CD4-positive, alpha-beta T cell (primary cell): Measurements from ENCODE around the gene GABPB1. TPM values are rescaled to one million over a fixed set of nuclear protein-coding genes. Genes with fewer than 3 reads are reported as not detected.

ENCODE experiments used
- ATAC-seq: fragments of 200-7000 bp; cut with Tn5 transposase; one replicate; pipeline ENCODE4 v1.10.0; 2022; ENCODE audit warnings: mild to moderate bottlenecking; ENCODE audit not compliant: poor library complexity
- CTCF ChIA-PET: fragments of 350-600 bp; sonication (Branson Sonifier 250); formaldehyde crosslinking; loops from one replicate; lab custom pipeline; 2021; ENCODE audit warnings: antibody characterized with exemption, inconsistent platforms; lab: Charles Lee
- POLR2A ChIA-PET: fragments of 350-600 bp; sonication (Branson Sonifier 250); formaldehyde crosslinking; loops from one replicate; lab custom pipeline; 2021; ENCODE audit warnings: antibody characterized with exemption, inconsistent platforms; lab: Charles Lee
- DNase-seq, 14 experiments: peaks; one replicate each; pipeline ENCODE4 v3.0.0-alpha.2; 2013 to 2020; ENCODE audit warnings: mixed read lengths in 2 of 14
- H3K27ac ChIP-seq, 2 donors: one replicate each; pipeline versions ENCODE4 v1.5.1 to v1.7.0; 2013; ENCODE audit warnings: low read length in 2 of 2, low read depth in 1 of 2, mild to moderate bottlenecking in 1 of 2
- H3K27me3 ChIP-seq, 2 experiments: 1 replicate in 1 of 2; 2 replicates in 1 of 2; pipeline versions ENCODE4 v1.6.1 to v1.7.0; 2013; ENCODE audit warnings: low read length in 2 of 2, control low read depth in 1 of 2, mild to moderate bottlenecking in 1 of 2, moderate library complexity in 1 of 2; ENCODE audit not compliant: insufficient read depth in 2 of 2, control insufficient read depth in 1 of 2
- H3K36me3 ChIP-seq: one replicate; pipeline ENCODE4 v1.6.1; 2013; ENCODE audit warnings: low read length, control low read depth; ENCODE audit not compliant: insufficient read depth
- H3K4me1 ChIP-seq: one replicate; pipeline ENCODE4 v1.6.1; 2013; ENCODE audit warnings: low read length, control low read depth; ENCODE audit not compliant: insufficient read depth
- H3K4me3 ChIP-seq: one replicate; pipeline ENCODE4 v1.5.1; 2013; ENCODE audit warnings: mild to moderate bottlenecking, low read length, moderate library complexity
- H3K9me3 ChIP-seq, 2 experiments: 1 replicate in 1 of 2; 2 replicates in 1 of 2; pipeline versions ENCODE4 v1.6.1 to v1.7.0; 2013; ENCODE audit warnings: low read length in 2 of 2, mild to moderate bottlenecking in 2 of 2, control low read depth in 1 of 2, moderate library complexity in 1 of 2; ENCODE audit not compliant: control insufficient read depth in 1 of 2, insufficient read depth in 1 of 2
- H3K27ac Mint-ChIP-seq: one replicate; pipeline ENCODE4 v1.8.0; 2020; ENCODE audit warnings: mixed read lengths
- H3K27me3 Mint-ChIP-seq: one replicate; pipeline ENCODE4 v1.8.0; 2021; ENCODE audit warnings: mixed read lengths
- H3K36me3 Mint-ChIP-seq: one replicate; pipeline ENCODE4 v1.8.0; 2021; ENCODE audit warnings: low read depth, mixed read lengths
- H3K4me1 Mint-ChIP-seq: one replicate; pipeline ENCODE4 v1.8.0; 2021; ENCODE audit warnings: low read depth, mixed read lengths
- H3K4me3 Mint-ChIP-seq: one replicate; pipeline ENCODE4 v1.8.0; 2020; ENCODE audit warnings: mild to moderate bottlenecking, mixed read lengths
- H3K9me3 Mint-ChIP-seq: one replicate; pipeline ENCODE4 v1.8.0; 2020; ENCODE audit warnings: mixed read lengths
- CTCF ChIP-seq: fragments of 200-600 bp; IDR thresholded peaks from one replicate; pipeline ENCODE4 v1.8.0; 2022; ENCODE audit warnings: antibody characterized with exemption, mild to moderate bottlenecking
- intact Hi-C, 2 experiments: fragments of 100-400 bp; cut with DNase I in 1 of 2; cut with micrococcal nuclease in 1 of 2; formaldehyde crosslinking; loops; one replicate each; pipeline versions ENCODE4 v1.15.1 to v1.9.0; 2023 to 2025; cut with DNase I, micrococcal nuclease
- total RNA-seq, 174 experiments: library from RNA in 2 of 174; stranded (reverse) in 2 of 174; gene quantifications; one replicate each; pipeline ENCODE4 v1.2.3 and lab custom pipeline; 2021 to 2026

Gene GABPB1
- total RNA-seq, 2 experiments from 2014 or later: 25.7 to 27.1 TPM

- H3K9me3 Mint-ChIP-seq: no peaks in the 10 kb centered on the region
- H3K4me3 Mint-ChIP-seq: no peak overlapping the region
- Histone ChIP-seq H3K27ac (no peak overlapping the region), H3K9me3 (no peaks in the 10 kb centered on the region), H3K4me3 (no peak overlapping the region), H3K27me3 (no peaks in the 10 kb centered on the region), H3K36me3 (peaks cover 31% of the 10 kb centered on the region), H3K4me1 (no peaks in the 10 kb centered on the region)
- ChIA-PET POLR2A (interaction anchor here (1.6 kb wide), 1 partner anchor 59 kb away, joined by 4 read pairs; the partner anchor contains the start of gene GABPB1), CTCF (interaction anchor here (0.6 to 1.0 kb wide), 2 partner anchors 9 to 55 kb away, joined by 3 read pairs; no protein-coding TSS in a partner anchor)
- H3K27me3 Mint-ChIP-seq: no peaks in the 10 kb centered on the region
- no peaks in the 10 kb centered on the region for H3K4me1 Mint-ChIP-seq
- intact Hi-C loops: no loop called here
- no peak overlapping the region for H3K27ac Mint-ChIP-seq
- ATAC-seq: no peak
- peaks cover 64% of the 10 kb centered on the region for H3K36me3 Mint-ChIP-seq
- no peak for DNase-seq
- TF ChIP-seq CTCF: no peak
These were observed 59.0 kb downstream of the GABPB1 start for GRCh38 chr15:50295966-50296365.

GRCh38 chr15:50289749-50290148, 65.2 kb downstream of the GABPB1 start:
- TF ChIP-seq CTCF: no peak
- Mint-ChIP-seq H3K4me3 (no peak overlapping the region), H3K4me1 (no peaks in the 10 kb centered on the region), H3K27me3 (no peaks in the 10 kb centered on the region), H3K27ac (no peak overlapping the region), H3K36me3 (peaks cover 60% of the 10 kb centered on the region), H3K9me3 (no peaks in the 10 kb centered on the region)
- intact Hi-C loops: no loop called here
- ATAC-seq: no peak
- H3K9me3 ChIP-seq: no peaks in the 10 kb centered on the region
- no peaks in the 10 kb centered on the region for H3K4me1 ChIP-seq
- ChIA-PET CTCF (interaction anchor here (1.4 kb wide), 1 partner anchor 26 kb away, joined by 3 read pairs; no protein-coding TSS in a partner anchor), POLR2A (no interaction called here)
- no peak overlapping the region for H3K27ac ChIP-seq
- peaks cover 40% of the 10 kb centered on the region for H3K36me3 ChIP-seq
- H3K27me3 ChIP-seq: no peaks in the 10 kb centered on the region
- H3K4me3 ChIP-seq: no peak overlapping the region
- DNase-seq: no peak

GRCh38 chr15:50287324-50288116, 67.5 kb downstream of the GABPB1 start:
- Histone ChIP-seq H3K4me3 (no peak overlapping the region), H3K4me1 (no peaks in the 10 kb centered on the region), H3K27me3 (no peaks in the 10 kb centered on the region), H3K36me3 (peaks cover 46% of the 10 kb centered on the region), H3K9me3 (no peaks in the 10 kb centered on the region), H3K27ac (no peak overlapping the region)
- peaks cover 60% of the 10 kb centered on the region for H3K36me3 Mint-ChIP-seq
- ChIA-PET CTCF (no interaction called here), POLR2A (interaction anchor here (1.0 kb wide), 1 partner anchor 9 kb away, joined by 3 read pairs; no protein-coding TSS in a partner anchor)
- H3K4me3 Mint-ChIP-seq: no peak overlapping the region
- intact Hi-C loops: no loop called here
- H3K27me3 Mint-ChIP-seq: no peaks in the 10 kb centered on the region
- H3K4me1 Mint-ChIP-seq: no peaks in the 10 kb centered on the region
- ATAC-seq: no peak
- no peak overlapping the region for H3K27ac Mint-ChIP-seq
- no peaks in the 10 kb centered on the region for H3K9me3 Mint-ChIP-seq
- DNase-seq: no peak
- TF ChIP-seq CTCF: no peak
